Fibroblast of peridontal ligament (primary cell): ENCODE measurements around the gene RALGPS1.

Source experiments
- DNase-seq: peaks from one replicate; pipeline ENCODE4 v3.0.0-alpha.2; 2010; ENCODE audit errors: extremely low read depth

The RALGPS1 gene

DNA sequence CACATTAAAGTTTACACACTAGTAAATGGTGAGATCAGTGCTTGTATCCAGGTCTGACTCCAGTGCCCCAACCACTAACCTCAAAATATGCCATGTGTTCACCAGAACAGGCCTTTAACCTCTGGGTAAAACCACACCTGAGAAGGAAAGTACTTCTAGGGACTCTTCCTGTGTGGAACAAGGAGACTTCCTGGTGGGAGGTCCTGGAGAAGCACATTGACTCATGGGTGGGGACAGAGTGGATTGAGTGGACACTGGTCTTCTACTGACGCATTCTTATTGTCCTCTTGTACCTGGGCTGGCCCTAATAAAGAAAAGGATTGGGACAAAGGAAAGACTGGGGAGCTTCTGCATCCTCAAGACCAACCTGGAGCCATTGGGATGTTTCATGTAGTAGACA is 164.4 kb downstream of the RALGPS1 start:
- DNase-seq: no peak

DNA sequence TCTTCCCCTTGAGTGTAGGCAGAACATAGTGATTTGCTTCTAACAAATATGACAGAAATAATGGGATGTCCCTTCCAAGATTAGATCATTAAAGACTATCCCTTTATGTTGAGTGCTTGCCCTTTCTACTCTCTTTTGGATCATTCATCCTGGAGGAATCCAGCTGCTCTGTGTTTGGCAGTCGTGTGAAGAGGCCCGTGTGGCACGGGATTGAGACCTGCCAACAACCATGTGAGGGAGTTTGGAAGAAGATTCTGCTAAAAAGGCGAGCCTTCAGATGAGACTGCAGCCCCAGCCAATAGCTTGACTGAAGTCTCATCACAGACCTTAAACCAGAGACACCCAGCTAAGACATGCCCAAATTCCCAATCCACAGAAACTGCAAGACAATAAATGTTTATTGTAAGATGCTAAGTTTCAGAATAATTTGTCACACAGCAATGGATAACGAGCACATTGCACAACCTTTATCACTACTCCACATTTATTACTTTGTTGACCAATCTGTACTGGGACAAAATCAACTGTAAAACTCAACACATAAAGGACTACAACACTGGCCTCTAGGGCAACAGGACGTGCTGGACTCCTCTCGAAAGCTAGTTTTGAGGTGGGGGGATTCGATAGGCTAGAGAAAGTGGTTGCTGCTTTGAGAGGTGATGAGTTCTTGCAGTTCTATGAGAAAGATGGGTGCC is 165.0 kb downstream of the RALGPS1 start:
- no peak for DNase-seq

DNA sequence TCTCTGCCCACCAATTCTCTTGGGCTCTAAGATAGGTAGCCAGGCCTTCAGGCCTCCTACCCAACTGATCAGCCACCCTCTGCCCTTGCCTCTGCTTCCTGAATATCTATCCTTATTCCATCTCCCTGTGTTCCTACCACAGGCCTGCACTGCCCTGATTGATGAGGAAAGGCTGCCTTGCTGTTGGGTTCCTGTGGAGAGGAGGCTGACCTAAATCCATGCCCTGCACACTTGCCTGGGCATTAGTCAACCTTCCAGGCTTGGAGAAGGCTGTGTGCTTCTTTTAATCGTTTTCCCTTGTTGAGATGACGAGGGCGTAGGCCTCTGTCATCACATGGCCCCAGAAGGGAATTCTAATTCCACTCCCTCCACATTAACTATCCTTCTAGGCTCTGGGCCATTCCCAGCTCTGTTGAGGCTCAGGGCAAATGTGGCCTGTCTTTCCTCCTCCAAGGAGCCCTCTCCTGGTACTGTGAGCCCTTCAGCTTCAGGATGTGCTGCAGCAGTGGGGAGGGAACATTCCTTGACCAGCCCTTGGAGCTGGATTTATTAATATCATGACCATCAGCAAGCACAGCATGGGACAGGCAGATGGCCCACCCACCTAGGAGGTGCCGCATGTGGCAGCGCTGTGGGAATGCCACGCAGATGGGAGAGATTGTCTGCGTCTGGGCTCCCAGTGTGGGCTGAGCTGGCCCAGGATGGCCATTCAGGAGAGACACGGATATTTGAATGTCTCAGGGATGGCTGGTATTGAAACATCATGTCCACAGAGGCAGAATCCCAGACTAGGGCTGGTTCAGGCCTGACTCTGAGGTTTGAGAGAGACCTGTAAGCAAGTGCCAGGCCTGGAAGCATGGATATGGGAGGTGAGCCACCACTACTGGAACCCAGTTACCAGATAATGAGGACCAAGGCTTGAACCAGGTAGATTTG is 166.9 kb downstream of the RALGPS1 start:
- DNase-seq: no peak

GRCh38 chr9:127083138-127083980 is 168.8 kb downstream of the RALGPS1 start:
- no peak for DNase-seq

- DNase-seq: no peak
These were observed 169.8 kb downstream of the RALGPS1 start for GRCh38 chr9:127084076-127085039.

- DNase-seq: no peak
These were observed 170.6 kb downstream of the RALGPS1 start for GRCh38 chr9:127085186-127085585.

GRCh38 chr9:127086771-127087170 is 172.2 kb downstream of the RALGPS1 start:
- no peak for DNase-seq

DNA sequence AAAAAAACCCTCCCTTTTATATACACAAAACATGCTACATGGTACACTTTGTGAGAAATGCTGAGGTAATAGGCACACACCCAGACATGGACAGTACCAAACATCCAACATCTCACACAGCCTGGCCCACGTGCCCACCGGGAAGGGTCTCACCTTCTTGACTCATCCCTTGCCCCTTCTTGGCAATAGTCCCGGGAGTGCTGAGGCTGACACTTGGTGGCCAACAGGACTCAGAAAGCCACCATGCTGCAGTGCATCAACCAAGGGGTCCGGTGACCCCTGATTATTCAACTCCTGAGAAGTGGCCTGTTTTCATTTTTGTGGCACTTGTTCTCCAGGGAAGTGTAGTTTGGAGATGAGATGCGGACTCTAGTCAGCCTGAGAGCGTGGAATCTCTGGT is 172.8 kb downstream of the RALGPS1 start:
- no peak for DNase-seq

GRCh38 chr9:127087836-127088235 is 173.3 kb downstream of the RALGPS1 start:
- DNase-seq: no peak

GRCh38 chr9:127088724-127089615 is 174.4 kb downstream of the RALGPS1 start:
- no peak for DNase-seq

DNA sequence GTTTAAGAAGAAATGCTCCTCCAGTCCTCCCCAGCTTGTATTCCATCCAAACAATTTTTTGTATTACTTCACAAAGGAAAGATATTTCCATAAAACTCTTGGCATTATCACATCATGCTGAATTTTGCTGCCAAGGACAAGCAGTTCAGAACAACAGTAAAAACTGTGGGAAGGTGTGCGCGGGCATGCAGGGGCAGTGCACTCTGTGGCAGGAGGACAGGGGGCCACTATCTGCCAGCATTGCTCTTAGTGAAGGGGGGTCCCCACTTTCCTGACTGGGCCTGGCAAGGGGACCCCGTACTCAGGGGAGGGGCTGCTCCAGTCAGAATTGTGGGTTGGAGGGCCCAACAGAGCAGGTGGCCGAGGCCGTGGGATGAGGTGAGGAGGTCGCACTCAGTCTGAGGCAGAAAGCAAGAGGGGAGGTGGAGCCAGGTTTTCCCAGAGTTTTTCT is 175.1 kb downstream of the RALGPS1 start:
- DNase-seq: no peak

DNA sequence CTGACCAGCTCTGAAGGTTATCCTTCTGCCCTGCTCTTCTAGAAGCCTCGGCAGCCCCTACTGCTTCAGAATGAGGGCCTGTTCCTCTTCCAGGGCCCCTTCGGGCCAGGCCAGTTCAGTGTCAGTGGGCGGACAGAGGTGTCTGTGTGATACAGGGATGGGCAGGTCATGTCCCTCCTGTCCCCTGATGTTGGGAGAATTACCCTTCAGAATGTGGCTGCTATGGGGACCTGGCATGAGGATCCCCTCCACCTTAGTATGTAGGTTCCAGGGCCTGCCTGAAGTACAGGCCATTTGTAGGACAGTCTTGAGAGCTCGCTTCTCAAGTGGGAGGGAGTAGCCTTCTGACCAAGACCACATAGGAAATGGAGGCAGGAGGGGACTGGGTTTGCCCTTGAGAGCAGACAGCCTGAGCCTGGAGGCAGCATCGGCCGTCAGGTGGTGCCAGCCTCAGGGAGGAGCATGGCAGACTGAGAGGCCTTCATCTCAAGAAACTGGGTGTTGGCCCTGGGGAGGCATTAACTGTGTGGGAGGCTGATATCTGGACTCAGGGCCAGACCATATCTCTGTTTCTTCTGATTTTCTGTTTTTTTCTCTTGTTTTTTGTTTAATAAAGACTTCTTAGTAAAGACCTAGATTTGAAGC is 175.9 kb downstream of the RALGPS1 start:
- DNase-seq: no peak

GRCh38 chr9:127091526-127091925 is 176.9 kb downstream of the RALGPS1 start:
- DNase-seq: no peak

- no peak for DNase-seq
These were observed 177.5 kb downstream of the RALGPS1 start for GRCh38 chr9:127092041-127092608.

- DNase-seq: no peak
These were observed 178.9 kb downstream of the RALGPS1 start for GRCh38 chr9:127093319-127094020.

- no peak for DNase-seq
These were observed 180.8 kb downstream of the RALGPS1 start for GRCh38 chr9:127095411-127095810.

DNA sequence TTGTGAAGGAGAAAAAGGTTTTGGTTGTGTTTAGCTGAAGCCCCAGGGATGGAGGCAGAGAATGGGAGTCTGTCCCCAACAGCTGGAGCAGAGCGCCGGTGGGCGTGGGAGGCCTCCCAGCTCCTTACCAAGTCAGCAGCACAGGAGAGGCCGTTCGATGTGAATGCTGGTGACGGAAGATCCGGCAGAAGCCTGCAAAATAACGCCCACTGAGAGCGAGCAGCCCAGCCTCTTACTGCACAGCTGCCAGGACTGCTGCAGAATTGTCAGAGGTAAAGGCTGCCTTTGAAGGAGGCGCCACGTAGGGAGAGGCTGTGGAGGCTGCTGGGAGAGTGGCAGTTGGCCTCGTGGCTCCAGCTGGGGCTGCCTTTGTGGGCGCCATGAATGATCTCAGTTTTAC is 181.6 kb downstream of the RALGPS1 start:
- no peak for DNase-seq

DNA sequence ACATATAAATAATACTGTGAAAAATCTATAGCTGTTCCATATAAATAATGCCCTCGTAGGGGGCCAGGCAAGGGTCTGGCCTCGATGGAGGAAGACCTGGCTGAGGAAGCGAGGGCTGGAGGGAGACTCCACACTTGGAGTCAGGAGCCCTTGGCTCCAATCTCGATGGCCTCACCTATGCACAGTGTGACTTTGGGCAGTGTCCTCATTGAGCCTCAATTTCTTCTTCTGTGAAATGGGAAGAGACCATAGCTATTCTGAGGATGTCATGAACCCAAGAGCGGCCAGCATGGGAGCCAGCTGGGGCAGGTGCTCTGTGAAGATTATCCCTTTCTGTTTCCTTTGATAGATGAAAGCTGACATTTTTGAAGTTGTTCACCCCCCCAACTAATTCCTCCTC is 183.1 kb downstream of the RALGPS1 start:
- no peak for DNase-seq
